Stimulated activated CD8-positive, alpha-beta memory T cell treated with anti-CD3 and anti-CD28 coated beads, Interleukin-4, amount 100 ng/mL, for 1 hour (primary cell): Measurements from ENCODE around the gene HMG20A.
"Not testable (repeated sequence)": the region's sequence is repeated elsewhere in the genome, so short reads cannot be mapped to it uniquely, and the experiment has no call there.

Source experiments
- DNase-seq, 2 donors: peaks; one replicate each; pipeline ENCODE4 v3.0.0-alpha.2; 2020; ENCODE audit warnings: low read depth in 2 of 2, low spot score in 1 of 2

Gene HMG20A

GRCh38 chr15:77406846-77407245, 13.8 kb upstream of the HMG20A start:
- no peak for DNase-seq

- DNase-seq, result no peak
Measured at GRCh38 chr15:77409259-77410156, 11.2 kb upstream of the HMG20A start.

GRCh38 chr15:77410157-77410500, 10.6 kb upstream of the HMG20A start:
- DNase-seq, result not testable (repeated sequence)

- DNase-seq, result no peak
Measured at GRCh38 chr15:77410701-77411618, 9.7 kb upstream of the HMG20A start.

GRCh38 chr15:77411619-77411976, 9.1 kb upstream of the HMG20A start:
- DNase-seq, result no peak

GRCh38 chr15:77412972-77413698, 7.6 kb upstream of the HMG20A start:
- DNase-seq, result no peak

GRCh38 chr15:77413699-77414349, 6.9 kb upstream of the HMG20A start:
- DNase-seq, result no peak

GRCh38 chr15:77414789-77415442, 5.8 kb upstream of the HMG20A start:
- no peak for DNase-seq

GRCh38 chr15:77415450-77416147, 5.1 kb upstream of the HMG20A start:
- DNase-seq, result no peak

GRCh38 chr15:77416148-77416455, 4.6 kb upstream of the HMG20A start:
- no peak for DNase-seq

GRCh38 chr15:77416954-77417353, 3.7 kb upstream of the HMG20A start:
- no peak for DNase-seq

- no peak for DNase-seq
Measured at GRCh38 chr15:77417602-77418001, 3.1 kb upstream of the HMG20A start.

- DNase-seq, result no peak
Measured at GRCh38 chr15:77418391-77418965, 2.2 kb upstream of the HMG20A start.

GRCh38 chr15:77418966-77419835, 1.5 kb upstream of the HMG20A start:
- peak in 1 of 2 donors; percentile 2 for DNase-seq

GRCh38 chr15:77419836-77420609, 665 bp upstream of the HMG20A start, which contains the start of gene PEAK1:
Gene PEAK1 (minus strand): TSS chr15:77420104. CDS start chr15:77181926, 238,178 bp downstream.
- DNase-seq, result peak; percentile 99

GRCh38 chr15:77421370-77421700, 647 bp downstream of the HMG20A start:
- no peak for DNase-seq

- no peak for DNase-seq
Measured at GRCh38 chr15:77425104-77425503, 4.4 kb downstream of the HMG20A start.

GRCh38 chr15:77426377-77426776, 5.7 kb downstream of the HMG20A start:
- DNase-seq, result no peak
